GM20431 (cell line): ENCODE measurements around the gene SNPH.

Experiments used
- in situ Hi-C: fragments of 300-500 bp; cut with MseI, MboI; formaldehyde crosslinking; loops from one replicate; pipeline ENCODE4 v1.15.0; 2020; ENCODE audit warnings: low sequenced_read_pairs; ENCODE audit not compliant: unreplicated experiment

The SNPH gene

DNA sequence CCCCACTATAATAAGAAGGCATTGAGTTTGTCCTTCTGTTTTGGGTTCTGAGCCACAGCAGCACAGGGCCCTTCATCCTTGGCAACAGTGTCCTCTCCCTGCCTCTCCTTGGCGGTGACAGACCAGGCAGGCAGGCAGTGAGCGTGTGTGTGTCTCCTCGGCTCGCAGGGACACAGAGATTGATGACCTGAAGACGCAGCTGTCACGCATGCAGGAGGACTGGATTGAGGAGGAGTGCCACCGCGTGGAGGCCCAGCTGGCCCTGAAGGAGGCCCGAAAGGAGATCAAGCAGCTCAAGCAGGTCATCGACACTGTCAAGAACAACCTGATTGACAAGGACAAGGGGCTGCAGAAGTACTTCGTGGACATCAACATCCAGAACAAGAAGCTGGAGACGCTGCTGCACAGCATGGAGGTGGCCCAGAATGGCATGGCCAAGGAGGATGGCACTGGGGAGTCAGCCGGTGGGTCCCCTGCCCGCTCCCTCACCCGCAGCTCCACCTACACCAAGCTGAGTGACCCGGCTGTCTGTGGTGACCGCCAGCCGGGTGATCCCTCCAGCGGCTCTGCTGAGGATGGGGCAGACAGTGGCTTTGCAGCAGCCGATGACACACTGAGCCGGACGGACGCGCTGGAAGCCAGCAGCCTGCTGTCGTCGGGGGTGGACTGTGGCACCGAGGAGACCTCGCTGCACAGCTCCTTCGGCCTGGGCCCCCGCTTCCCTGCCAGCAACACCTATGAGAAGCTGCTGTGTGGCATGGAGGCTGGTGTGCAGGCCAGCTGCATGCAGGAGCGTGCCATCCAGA is 38.8 kb downstream of the SNPH start:
- in situ Hi-C loops, result loop anchor here (25.0 kb wide), 1 partner anchor 132 kb away; no protein-coding TSS in a partner anchor

DNA sequence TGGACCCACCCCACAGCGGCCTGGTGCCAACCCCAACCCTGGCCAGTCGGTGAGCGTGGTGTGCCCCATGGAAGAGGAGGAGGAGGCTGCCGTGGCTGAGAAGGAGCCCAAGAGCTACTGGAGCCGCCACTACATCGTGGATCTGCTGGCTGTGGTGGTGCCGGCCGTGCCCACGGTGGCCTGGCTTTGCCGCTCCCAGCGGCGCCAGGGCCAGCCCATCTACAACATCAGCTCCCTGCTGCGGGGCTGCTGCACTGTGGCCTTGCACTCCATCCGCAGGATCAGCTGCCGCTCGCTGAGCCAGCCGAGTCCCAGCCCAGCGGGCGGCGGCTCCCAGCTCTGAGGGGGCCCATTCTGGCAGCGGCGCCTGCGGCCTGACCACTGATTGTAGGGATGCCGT is 39.6 kb downstream of the SNPH start:
- in situ Hi-C loops, result loop anchor here (25.0 kb wide), 1 partner anchor 132 kb away; no protein-coding TSS in a partner anchor

DNA sequence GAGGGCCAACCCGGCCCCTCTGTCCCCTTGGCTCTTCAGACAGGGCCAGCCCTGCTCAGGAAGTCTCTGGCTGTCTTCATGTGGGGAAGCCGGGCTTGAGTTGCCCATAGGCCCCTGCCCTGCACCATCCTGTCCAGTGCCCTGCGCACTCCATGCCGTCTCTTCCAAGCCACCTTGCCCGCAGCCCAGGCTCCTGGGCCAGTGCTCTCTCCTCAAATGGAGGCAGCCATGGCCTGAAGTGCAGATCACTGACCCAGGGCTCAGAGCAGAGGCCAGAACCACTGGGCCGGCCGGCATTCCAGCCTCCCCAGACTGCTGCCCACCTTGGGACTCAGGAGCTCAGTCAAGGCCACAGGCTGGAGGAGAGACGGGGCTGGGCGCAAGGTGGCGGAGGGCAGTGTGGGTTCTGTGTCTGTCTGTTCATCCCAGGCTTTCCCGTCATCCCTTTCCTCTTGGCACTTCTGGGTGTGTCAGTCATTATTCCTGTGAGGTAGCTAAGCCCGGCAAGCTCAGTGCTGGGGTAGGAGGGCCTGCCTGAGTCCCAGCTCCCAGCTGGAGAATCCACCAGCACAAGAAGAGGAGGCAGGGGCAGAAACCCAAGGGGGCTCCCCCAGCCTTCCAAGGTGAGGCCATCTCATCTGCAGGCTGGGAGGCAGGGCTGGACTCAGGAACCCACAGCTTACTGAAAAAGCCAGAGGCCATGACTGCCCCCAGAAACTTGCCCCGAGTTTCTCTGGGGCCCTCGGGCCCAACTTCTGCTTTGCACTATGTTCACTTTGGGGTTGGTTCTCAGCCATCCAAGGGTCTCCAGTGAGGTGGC is 40.4 kb downstream of the SNPH start:
- in situ Hi-C loops, result loop anchor here (25.0 kb wide), 1 partner anchor 131 kb away; no protein-coding TSS in a partner anchor

DNA sequence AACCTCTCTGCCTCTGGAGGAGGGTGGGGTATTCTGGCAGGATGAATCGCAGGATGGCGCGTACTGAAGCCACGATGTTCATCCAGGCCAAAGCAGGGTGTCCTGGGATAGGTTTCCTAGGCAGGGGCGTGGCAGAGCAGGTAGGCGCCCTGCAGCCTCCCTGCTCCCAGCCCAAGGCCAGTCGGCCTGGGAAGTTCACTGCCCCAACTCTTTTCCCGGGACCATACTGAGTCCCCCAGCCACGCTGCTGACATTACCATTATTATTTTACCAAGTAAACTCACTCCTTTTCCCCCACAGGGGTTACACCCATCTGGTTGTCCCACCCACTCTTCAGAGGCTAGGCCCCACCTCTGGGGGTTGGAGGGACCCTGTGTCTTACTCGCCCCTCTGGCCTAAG is 41.1 kb downstream of the SNPH start:
- in situ Hi-C loops, result loop anchor here (25.0 kb wide), 1 partner anchor 130 kb away; no protein-coding TSS in a partner anchor

DNA sequence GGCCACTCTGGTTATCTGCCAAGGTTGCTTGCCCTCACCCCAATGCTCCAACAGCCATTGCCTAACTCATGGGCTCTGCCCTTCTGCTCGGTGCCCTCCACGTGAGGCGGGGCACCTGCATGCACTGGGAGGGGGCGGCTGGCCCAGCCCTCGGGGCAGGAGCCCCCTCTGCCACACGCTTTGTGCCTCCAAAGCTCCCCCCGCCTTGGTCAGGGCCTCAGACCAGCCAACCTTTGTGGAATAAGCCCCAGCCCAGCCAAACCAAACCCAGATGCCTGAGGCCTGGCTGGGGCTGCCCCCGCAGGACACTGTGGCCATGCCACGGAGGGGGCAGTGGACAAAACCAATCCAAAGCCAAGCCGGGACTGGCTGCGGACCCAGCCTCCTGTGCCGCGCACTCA is 41.5 kb downstream of the SNPH start:
- in situ Hi-C loops, result loop anchor here (25.0 kb wide), 1 partner anchor 130 kb away; no protein-coding TSS in a partner anchor

DNA sequence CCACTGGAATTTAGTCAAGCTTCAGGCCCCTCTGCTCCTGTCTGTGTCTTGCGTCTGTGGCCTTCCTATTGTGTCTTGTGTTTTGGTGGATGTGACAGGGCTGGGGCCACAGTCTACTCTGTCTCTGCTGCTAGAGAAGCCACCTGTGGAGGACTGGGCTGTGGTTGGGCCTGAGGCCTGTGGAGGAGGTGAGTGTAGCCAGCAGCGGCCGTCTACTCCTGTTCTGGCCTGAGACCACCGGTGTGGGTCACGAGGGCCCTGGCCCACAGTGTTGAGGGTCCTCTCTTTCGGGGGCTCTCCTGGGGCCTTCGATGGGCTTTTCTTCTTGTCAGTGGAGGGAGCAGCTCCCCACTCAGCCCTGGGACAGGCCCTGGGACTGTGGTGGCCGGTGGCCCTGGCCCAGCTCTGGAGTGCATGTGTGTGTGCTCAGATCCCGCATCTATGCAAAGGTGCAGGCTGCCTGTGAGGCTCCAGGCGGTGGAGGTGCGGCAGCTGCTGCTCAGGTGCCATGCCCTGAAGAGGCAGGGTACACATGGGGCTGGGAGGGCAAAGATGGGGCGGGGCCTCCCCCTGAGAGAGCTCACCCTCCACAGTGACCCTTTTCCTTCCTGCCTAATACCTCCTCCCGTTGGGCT is 42.1 kb downstream of the SNPH start:
- in situ Hi-C loops, result loop anchor here (25.0 kb wide), 1 partner anchor 129 kb away; no protein-coding TSS in a partner anchor

DNA sequence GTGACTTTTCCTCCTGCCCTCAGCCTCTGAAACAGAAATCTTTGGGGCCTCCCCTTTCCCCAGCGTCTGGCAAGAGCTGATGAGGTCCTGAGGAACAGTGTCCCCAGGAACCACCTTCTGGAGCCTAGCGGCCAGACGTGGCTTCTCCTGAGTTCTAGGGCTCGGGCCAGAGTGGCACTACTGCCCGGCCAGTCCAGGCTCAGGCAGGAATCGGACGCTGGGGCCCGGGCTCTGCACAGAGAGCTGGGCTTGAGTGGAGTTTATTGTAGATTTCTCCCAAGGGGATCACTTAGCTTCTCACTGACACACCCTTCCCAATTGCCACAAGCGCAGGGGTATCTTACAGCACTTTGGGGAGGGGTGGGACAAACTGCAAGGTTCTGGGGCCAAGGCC is 42.6 kb downstream of the SNPH start:
- in situ Hi-C loops, result loop anchor here (25.0 kb wide), 1 partner anchor 129 kb away; no protein-coding TSS in a partner anchor

DNA sequence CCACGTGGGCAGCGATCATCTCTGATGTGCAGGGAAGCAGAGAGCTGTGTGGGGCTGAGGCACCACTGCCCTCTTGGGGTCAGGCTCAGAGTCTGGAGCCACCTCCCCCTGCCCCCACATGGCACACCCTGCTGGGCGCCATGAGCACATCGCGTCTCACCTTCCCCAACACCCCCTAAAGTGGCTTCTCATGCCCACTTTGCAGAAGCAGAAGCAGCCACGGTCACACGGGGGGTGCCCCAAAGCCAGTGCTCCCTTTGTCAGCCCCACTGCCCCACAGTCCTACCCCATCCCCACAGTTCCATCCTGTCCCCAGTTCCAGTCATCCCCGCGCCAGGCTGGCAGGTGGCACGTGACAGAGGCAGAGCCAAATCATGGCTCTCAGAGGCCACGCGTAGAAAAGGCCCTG is 43.3 kb downstream of the SNPH start:
- in situ Hi-C loops, result loop anchor here (25.0 kb wide), 1 partner anchor 128 kb away; no protein-coding TSS in a partner anchor

DNA sequence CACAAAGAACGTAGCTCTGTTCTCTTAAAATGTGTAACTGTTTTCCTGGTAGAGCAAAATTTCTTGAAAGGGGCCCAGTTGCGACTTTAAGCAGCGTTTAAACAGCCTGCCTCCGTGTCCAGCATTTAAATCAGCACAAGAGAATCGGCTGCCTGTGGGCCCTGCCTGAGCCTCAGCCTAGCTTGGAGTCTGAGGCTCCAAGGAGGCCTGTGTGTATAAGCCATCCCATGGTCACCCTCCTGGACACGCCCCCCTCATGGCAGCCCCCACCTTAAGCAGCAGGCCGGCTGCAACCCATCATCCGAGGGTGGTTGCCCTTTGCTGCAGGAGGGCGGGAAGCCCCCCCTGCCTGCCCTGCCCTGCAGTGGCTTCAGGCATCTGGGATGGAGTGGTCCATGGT is 44.0 kb downstream of the SNPH start:
- in situ Hi-C loops, result loop anchor here (25.0 kb wide), 1 partner anchor 127 kb away; no protein-coding TSS in a partner anchor

DNA sequence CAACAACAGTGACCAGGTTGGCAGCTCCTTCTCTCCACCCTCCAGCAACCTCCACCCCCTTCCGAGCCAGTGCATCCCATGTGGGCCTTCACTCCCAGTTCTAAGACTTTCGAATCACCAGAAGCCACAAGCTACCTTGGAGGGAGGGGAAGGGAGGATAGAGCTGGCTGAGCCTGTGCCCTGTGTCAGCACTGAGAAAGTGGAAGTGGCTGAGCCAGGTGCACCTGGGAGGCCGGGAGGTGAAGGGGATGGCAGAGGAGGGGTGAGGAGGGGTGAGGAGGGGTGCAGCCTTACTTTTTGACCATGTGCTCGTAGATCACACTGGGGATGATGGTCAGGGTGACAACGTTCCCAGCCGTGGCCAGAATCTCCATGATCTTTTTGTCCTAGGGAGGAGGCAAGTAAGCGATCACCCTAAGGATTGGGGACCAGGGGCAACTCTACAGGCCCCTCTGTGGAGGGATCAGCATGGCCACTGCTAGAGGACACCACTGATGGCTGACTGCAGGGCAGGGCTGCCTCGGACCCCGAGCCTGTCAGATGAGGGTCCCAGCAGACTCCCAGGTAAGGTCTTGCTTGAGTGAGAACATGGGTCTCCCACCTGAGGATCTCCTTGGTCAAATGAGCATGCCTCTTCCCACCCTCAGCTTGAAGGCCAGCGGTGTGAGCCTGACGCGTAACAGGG is 44.6 kb downstream of the SNPH start:
- in situ Hi-C loops, result loop anchor here (25.0 kb wide), 1 partner anchor 127 kb away; no protein-coding TSS in a partner anchor

DNA sequence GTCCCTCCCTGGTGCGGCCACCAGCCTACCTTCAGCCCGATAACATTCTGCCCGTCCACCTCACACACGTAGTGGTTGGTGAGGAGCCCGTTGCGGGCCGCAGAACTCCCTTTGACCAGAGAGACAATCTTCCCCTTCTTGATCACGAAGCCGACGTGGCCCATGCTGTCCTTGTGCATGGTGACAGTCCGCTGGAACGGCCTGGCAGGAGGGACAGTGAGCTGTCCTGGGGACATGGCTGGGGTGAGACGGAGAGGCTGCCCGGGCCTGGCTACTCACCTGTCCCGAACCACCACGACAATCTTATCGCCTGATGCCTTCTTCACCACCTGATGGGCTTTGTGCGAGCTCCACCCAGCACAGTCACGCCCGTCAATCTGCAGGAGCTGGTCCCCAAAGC is 46.2 kb downstream of the SNPH start:
- in situ Hi-C loops, result loop anchor here (25.0 kb wide), 1 partner anchor 125 kb away; no protein-coding TSS in a partner anchor

DNA sequence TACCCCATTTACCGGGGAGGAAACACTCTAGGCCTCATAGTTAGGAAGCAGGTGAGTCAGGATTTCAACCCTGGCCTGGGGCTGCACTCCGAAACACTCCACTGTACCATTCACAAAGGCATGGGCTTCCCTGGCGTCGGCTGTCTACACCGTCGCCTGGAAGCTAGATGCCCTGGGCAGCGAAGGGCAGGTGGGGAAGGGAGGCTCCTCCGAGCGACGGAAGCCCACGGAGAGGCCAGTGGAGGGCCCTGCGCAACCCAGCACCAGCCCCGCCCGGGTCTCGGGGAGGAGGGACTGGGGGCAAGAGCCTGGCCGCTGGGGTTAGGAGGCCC is 46.8 kb downstream of the SNPH start:
- in situ Hi-C loops, result loop anchor here (25.0 kb wide), 1 partner anchor 124 kb away; no protein-coding TSS in a partner anchor

DNA sequence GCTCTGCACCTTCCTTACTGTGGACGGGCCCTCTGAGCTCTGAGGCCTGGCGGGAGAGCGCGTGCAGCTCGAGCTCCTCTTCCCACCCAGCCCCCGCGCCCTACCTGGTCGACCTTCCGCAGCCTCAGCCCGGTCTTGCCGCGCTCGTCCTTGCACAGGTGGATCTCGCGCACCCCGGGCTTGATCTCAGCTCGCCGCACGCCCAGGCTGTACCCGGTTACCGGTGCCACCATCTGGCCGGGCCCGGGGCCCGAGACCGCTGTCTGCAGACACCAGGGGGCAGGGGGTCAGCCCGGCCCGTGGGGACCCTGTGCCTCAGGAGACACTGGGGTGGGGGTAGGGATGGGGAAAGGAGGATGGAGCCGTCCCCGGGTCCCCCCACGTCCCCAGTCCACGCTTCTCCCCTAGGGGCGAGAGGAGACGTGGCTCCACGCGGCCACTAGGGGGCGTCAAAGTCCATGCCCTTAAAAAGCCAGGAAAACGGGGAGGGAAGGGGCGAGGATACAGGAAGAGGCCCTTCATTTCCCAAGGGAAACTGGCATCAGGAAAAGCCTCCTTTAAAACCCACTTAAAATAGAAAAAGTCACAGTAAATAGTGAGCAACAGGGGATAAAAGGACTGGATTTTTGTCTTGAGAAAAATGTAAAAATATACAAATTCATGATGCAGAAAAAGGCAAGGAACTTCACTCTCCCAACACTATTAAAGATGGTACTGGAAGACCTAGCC is 47.3 kb downstream of the SNPH start:
- in situ Hi-C loops, result loop anchor here (25.0 kb wide), 1 partner anchor 124 kb away; no protein-coding TSS in a partner anchor

DNA sequence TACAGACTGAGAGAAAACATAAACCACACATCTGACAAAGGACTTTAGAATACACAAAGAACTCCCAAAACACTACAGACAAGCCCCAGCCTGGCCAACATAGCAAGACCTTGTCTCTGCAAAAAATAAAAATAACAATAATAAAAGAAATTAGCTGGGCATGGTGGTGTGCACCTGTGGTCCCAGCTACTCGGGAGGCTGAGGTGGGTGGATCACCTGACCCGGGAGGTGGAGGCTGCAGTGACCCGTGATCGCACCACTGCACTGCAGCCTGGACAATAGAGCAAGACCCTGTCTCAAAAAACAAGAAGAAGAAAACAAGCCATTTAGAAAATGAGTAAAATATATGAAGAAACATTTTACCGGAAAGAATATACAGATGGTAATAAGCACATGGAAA is 49.7 kb downstream of the SNPH start:
- in situ Hi-C loops, result loop anchor here (25.0 kb wide), 1 partner anchor 121 kb away; no protein-coding TSS in a partner anchor

DNA sequence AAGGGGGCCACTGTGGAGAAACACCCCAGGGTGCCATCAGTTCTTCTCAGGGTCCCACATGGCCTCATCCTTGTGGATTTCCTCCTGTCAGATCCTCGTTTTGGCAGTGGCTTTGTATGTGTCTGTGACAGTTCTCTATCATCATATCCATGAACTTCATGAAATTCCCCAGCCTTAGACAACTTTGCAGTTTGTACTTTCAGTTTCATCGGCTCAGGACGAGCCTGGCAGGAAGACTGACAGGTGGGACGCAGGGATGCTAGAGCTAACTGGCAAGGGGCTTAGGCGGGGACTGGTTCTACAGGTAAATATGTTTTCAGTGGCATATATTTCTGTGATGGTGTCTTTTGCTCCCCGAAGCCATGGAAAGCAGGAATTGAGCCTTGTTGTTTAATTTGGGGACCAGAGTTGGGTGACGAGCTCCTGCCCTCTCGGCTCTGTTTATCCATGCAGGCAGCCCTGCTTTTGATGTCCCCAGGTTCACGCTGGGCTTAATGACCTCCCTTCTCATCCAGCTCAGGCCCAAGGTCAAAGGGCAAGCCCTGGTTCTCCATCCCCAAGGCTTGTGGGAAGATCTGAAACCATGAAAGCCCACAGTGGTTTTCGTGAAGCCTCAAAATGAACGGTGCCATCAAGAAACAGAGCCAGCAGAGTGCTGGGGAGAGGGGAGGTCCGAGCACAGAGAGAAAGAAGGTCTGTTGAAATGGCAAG is 51.6 kb downstream of the SNPH start:
- in situ Hi-C loops, result loop anchor here (25.0 kb wide), 1 partner anchor 120 kb away; no protein-coding TSS in a partner anchor

DNA sequence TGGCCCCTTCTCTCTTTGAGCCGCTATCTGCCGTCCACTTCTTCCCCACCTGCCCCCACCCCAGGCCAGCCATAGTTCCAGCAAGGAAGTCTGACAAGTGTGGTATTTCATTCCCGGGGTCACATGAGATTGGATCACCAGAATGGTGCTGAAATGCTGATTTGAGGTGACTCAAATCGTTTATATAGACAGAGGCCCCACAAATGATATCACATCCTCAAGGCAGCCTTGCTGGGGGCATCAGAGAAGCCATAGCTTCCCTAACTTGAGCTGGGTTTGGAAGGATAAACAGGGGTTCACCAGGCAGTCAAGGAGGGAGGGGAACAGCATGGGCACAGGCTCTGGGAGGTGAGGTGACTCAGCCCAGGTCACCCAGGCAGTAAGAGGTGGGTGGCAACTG is 53.0 kb downstream of the SNPH start:
- in situ Hi-C loops, result loop anchor here (25.0 kb wide), 1 partner anchor 118 kb away; no protein-coding TSS in a partner anchor

DNA sequence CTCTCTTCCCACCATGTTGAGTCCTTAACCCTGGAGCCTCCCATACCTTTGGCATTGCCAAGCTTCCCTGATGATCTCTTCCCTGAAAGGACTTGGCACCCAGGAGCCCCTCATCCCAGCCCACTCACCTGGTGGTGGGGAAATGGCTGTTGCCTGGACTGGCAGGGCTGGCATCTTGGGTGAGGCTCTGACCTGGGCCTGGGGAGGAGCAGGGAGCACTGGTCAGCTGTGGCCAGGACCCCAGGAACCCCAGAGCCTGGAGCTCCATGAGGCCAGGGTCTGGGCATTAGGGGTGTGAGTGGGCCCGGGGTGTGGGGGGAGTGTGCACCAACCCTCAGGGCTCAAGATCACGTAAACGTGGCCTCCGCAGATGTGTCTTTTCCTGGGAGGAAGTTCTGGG is 53.4 kb downstream of the SNPH start:
- in situ Hi-C loops, result loop anchor here (25.0 kb wide), 1 partner anchor 118 kb away; no protein-coding TSS in a partner anchor

DNA sequence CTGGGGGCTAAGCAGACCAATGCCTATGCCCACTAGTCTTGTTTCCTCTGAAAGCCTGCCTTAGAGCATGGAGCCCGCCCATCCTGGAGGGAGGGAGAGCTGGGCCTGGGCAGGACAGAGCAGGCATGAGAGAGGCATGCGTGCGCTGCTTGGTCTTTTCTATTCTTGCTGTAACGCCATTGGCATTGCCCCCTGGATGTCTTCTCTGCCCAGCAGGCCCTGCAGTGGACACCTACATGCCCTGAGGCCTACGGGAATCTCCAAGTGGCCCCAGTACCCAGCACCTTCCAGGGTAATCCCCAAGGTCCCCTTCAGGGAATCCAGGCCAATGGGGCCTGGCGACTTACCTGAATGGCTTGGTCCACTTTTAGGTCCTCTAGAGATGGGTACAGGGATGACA is 53.9 kb downstream of the SNPH start:
- in situ Hi-C loops, result loop anchor here (25.0 kb wide), 1 partner anchor 117 kb away; no protein-coding TSS in a partner anchor
